A673 (cell line): Measurements from ENCODE around the gene EIF3L. TPM values are rescaled to one million over a fixed set of nuclear protein-coding genes. Genes with fewer than 3 reads are reported as not detected.

Experiments
- BruUV-seq: library from RNA; stranded (reverse); fragments of 400-500 nt; replicated peaks from 2 replicates; lab custom pipeline; 2021; lab: Mats Ljungman, UMichigan
- CTCF ChIA-PET: fragments of 300-600 bp; sonication (Branson Sonifier 250); formaldehyde crosslinking; loops from one replicate; lab custom pipeline; 2022; ENCODE audit warnings: antibody characterized with exemption; lab: Charles Lee
- POLR2A ChIA-PET: fragments of 300-600 bp; sonication (Branson Sonifier 250); formaldehyde crosslinking; loops from one replicate; lab custom pipeline; 2022; ENCODE audit warnings: antibody characterized with exemption; ENCODE audit not compliant: low non-redundant PET; lab: Charles Lee
- DNase-seq: peaks from one replicate; pipeline ENCODE4 v3.0.0-alpha.2; 2015; ENCODE audit warnings: low spot score
- H3K27ac ChIP-seq: fragments of 200-600 bp; sonication (generic); 2 replicates; pipeline ENCODE4 v1.5.1; 2016; ENCODE audit warnings: mixed run types, low read depth, mild to moderate bottlenecking, mixed read lengths, antibody characterized with exemption, low read length; ENCODE audit not compliant: poor library complexity, severe bottlenecking
- H3K27me3 ChIP-seq: fragments of 200-600 bp; sonication (generic); replicated peaks from 2 replicates; pipeline ENCODE4 v1.6.1; 2017; ENCODE audit warnings: mixed run types, low read depth, mild to moderate bottlenecking, mixed read lengths, antibody characterized with exemption, low read length; ENCODE audit not compliant: insufficient read depth, poor library complexity
- H3K36me3 ChIP-seq: fragments of 200-600 bp; sonication (generic); 2 replicates; pipeline ENCODE4 v1.6.1; 2016; ENCODE audit warnings: mixed run types, mild to moderate bottlenecking, mixed read lengths, antibody characterized with exemption, low read length; ENCODE audit not compliant: insufficient read depth, poor library complexity, severe bottlenecking
- H3K4me1 ChIP-seq: fragments of 200-600 bp; sonication (generic); 2 replicates; pipeline ENCODE4 v1.6.1; 2017; ENCODE audit warnings: mixed run types, mild to moderate bottlenecking, mixed read lengths, antibody characterized with exemption, low read length; ENCODE audit not compliant: insufficient read depth, poor library complexity, severe bottlenecking
- H3K4me3 ChIP-seq: fragments of 200-600 bp; sonication (generic); 2 replicates; pipeline ENCODE4 v1.5.1; 2016; ENCODE audit warnings: low read depth, mixed run types, mild to moderate bottlenecking, mixed read lengths, low read length; ENCODE audit not compliant: poor library complexity, severe bottlenecking
- H3K9me3 ChIP-seq: fragments of 200-600 bp; sonication (generic); 2 replicates; pipeline ENCODE4 v1.6.1; 2016; ENCODE audit warnings: mixed run types, low read depth, mild to moderate bottlenecking, mixed read lengths, antibody characterized with exemption, low read length; ENCODE audit not compliant: poor library complexity, severe bottlenecking
- EZH2 ChIP-seq: fragments of 200-600 bp; sonication (generic); IDR thresholded peaks from 2 replicates; pipeline ENCODE4 v1.6.1; 2017; ENCODE audit warnings: borderline replicate concordance, low read depth, mild to moderate bottlenecking, mixed read lengths, antibody characterized with exemption, low read length; ENCODE audit not compliant: poor library complexity, severe bottlenecking
- intact Hi-C: fragments of 100-400 bp; cut with micrococcal nuclease; formaldehyde crosslinking; loops from one replicate; pipeline ENCODE4 v1.10.0; 2022; ENCODE audit not compliant: unreplicated experiment
- total RNA-seq: library from RNA; stranded (reverse); gene quantifications from 2 replicates; pipeline ENCODE4 v1.2.3, GENCODE V29; 2021
- TF ChIP-seq, protein P1 (sequence below): fragments of 300-800, 200-600 bp; sonication (generic); conservative IDR thresholded peaks from 2 replicates; pipeline ENCODE4 v1.5.1; 2017; ENCODE audit warnings: low read depth, mild to moderate bottlenecking, antibody characterized with exemption, low read length, moderate library complexity, mixed read lengths

EIF3L gene
- total RNA-seq, 1 experiment from 2014 or later, result 492 TPM

DNA sequence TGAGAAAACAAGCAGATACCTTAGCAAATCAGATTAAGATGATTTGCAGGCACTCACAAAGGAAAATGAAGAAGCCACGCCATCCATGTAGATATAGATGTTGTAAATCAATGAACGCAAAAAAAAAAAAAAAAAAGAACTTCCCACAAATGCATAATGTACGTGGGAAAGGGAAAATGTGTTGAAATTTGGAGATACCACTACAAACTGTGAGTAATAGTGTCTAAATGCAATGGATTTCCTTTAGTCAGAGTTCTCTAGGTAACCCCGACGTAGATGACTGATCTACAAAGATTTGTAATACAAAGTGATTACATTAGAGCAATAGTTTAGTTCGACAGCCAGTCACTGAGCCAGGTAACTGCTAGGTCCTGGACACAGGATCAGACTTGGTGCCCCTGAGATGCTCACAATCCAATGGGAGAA, 4.3 kb upstream of the EIF3L start:
- H3K4me3 ChIP-seq, result peak overlapping the region; percentile 79
- intact Hi-C loops, result no loop called here
- ChIA-PET CTCF (interaction anchor here (0.5 to 1.0 kb wide), 2 partner anchors 27 to 232 kb away, joined by 3 read pairs; no protein-coding TSS in a partner anchor), POLR2A (no interaction called here)
- H3K9me3 ChIP-seq, result peaks cover 10% of the 10 kb centered on the region
- no peak for DNase-seq
- no TSS peak for BruUV-seq
- no peaks in the 10 kb centered on the region for H3K36me3 ChIP-seq
- H3K27me3 ChIP-seq, result no peaks in the 10 kb centered on the region
- no peaks in the 10 kb centered on the region for H3K4me1 ChIP-seq
- peak overlapping the region; percentile 33 for H3K27ac ChIP-seq
- TF ChIP-seq, protein P1, sequence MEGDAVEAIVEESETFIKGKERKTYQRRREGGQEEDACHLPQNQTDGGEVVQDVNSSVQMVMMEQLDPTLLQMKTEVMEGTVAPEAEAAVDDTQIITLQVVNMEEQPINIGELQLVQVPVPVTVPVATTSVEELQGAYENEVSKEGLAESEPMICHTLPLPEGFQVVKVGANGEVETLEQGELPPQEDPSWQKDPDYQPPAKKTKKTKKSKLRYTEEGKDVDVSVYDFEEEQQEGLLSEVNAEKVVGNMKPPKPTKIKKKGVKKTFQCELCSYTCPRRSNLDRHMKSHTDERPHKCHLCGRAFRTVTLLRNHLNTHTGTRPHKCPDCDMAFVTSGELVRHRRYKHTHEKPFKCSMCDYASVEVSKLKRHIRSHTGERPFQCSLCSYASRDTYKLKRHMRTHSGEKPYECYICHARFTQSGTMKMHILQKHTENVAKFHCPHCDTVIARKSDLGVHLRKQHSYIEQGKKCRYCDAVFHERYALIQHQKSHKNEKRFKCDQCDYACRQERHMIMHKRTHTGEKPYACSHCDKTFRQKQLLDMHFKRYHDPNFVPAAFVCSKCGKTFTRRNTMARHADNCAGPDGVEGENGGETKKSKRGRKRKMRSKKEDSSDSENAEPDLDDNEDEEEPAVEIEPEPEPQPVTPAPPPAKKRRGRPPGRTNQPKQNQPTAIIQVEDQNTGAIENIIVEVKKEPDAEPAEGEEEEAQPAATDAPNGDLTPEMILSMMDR, result no peak
- TF ChIP-seq EZH2, result no peak

DNA sequence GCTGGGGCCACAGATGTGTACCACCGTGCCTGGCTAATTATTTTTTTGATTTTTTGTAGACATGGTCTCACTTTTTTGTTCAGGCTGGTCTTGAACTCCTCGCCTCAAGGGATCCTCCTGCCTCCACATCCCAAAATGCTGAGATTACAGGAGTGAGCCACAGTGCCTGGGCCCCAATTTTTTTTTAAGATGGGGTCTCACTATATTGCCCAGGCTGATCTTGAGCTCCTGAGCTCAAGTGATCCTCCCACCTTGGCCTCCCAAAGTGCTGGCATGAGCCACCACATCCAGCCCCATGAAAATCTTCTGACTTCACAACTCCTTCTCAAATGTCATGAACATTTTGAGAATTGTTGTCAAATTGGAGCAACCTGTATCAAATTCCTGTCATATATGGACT, 2.8 kb upstream of the EIF3L start:
- TF ChIP-seq, protein P1, result no peak
- no peak for TF ChIP-seq EZH2
- Histone ChIP-seq H3K36me3 (peaks cover 12% of the 10 kb centered on the region), H3K27me3 (no peaks in the 10 kb centered on the region), H3K27ac (no peak overlapping the region), H3K4me1 (peaks cover 9% of the 10 kb centered on the region), H3K4me3 (no peak overlapping the region), H3K9me3 (peaks cover 10% of the 10 kb centered on the region)
- CTCF ChIA-PET, result no interaction called here
- no peak for DNase-seq
- POLR2A ChIA-PET, result no interaction called here
- intact Hi-C loops, result no loop called here
- no TSS peak for BruUV-seq

DNA sequence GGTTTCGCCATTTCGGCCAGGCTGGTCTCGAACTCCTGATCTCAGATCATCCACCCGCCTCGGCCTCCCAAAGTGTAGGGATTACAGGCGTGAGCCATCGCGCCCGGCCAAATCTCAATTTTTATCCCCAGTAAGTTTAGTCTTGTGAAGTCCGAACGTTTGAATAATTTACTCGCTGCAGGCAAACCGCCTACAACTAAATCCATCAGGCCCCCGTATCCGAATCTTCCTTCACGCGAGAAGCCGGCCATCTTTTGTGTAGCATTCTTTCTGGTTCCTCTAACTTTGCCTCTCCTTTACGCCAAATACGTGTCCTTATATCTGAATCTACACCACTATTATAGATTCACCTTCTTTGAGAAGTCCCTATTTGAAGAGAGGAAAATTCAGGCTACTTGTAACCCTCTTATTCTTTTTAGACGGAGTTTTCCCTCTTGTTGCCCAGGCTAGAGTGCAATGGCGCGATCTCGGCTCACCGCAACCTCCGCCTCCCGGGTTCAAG, 581 bp upstream of the EIF3L start:
- POLR2A ChIA-PET, result interaction anchor here (0.7 kb wide), 1 partner anchor 15 kb away, joined by 12 read pairs; no protein-coding TSS in a partner anchor
- Histone ChIP-seq H3K4me3 (peak overlapping the region; percentile 86), H3K9me3 (peaks cover 10% of the 10 kb centered on the region), H3K36me3 (peaks cover 34% of the 10 kb centered on the region), H3K4me1 (peaks cover 9% of the 10 kb centered on the region), H3K27ac (peak overlapping the region; percentile 82), H3K27me3 (no peaks in the 10 kb centered on the region)
- TF ChIP-seq EZH2, result no peak
- TF ChIP-seq, protein P1, result no peak
- intact Hi-C loops, result no loop called here
- TSS peak; percentile 87 for BruUV-seq
- CTCF ChIA-PET, result no interaction called here
- DNase-seq, result peak; percentile 57
